K562 treated with DMSO at 1 percent for 4 hours (cell line): Measurements from ENCODE around the gene SFPQ. TPM values are rescaled to one million over a fixed set of nuclear protein-coding genes. Genes with fewer than 3 reads are reported as not detected.

ENCODE experiments used
- total RNA-seq: library from RNA; unstranded; fragments of 300-600 nt; gene quantifications from 2 replicates; pipeline ENCODE4 v1.2.3, GENCODE V29; 2022; ENCODE audit not compliant: insufficient read depth

SFPQ gene, protein sequence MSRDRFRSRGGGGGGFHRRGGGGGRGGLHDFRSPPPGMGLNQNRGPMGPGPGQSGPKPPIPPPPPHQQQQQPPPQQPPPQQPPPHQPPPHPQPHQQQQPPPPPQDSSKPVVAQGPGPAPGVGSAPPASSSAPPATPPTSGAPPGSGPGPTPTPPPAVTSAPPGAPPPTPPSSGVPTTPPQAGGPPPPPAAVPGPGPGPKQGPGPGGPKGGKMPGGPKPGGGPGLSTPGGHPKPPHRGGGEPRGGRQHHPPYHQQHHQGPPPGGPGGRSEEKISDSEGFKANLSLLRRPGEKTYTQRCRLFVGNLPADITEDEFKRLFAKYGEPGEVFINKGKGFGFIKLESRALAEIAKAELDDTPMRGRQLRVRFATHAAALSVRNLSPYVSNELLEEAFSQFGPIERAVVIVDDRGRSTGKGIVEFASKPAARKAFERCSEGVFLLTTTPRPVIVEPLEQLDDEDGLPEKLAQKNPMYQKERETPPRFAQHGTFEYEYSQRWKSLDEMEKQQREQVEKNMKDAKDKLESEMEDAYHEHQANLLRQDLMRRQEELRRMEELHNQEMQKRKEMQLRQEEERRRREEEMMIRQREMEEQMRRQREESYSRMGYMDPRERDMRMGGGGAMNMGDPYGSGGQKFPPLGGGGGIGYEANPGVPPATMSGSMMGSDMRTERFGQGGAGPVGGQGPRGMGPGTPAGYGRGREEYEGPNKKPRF
- 284 and 355 TPM in 2 replicates for total RNA-seq

DNA sequence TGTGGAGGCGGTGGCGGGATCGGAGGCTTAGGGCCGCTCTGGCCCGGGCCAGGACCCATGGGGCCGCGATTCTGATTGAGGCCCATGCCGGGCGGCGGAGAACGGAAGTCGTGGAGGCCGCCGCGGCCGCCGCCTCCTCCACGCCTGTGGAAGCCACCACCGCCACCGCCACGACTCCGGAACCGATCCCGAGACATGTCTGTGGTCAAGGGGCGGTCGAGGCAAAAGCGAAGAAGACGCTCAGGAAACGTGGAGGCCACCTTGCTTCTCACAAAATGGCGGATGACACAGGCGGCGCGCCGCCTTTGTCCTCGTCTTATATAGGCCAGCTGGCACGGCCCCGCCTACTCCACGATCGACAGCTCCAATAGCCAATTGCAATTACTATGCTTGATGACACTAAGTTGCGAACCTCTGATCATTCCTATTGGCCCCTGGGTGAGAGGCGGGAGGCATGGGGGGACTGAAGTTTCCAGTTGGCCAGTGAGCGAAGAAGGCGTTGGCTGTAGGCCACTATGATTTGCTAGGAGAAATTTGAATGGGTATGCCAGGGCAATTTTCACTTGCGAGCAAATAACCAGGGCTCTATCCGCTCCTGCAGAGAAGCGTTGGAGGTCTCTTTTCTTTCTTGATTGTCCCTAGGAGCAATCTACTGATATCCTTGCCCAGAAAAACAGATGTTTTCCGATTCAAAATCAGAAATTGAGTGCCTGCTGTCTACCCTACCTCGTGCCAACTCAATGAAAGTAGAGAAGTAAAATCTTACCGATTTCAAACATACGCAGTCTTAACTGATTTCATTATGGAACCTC, at the start of gene SFPQ:
SFPQ (minus strand) TSS at position 293 of the 812 bp plus-strand sequence; CDS start at position 197, 96 bp downstream.

Other genes with a start within 250 kb of the SFPQ start
- 17.2 and 20.1 TPM in 2 replicates for gene TMEM35B, start 207.8 kb downstream of the SFPQ start, total RNA-seq
- 3.7 and 5.9 TPM in 2 replicates for gene ZMYM6, start 161.2 kb downstream of the SFPQ start, total RNA-seq
- 5.6 and 5.7 TPM in 2 replicates for gene ZMYM1, start 113.8 kb downstream of the SFPQ start, total RNA-seq
- gene ZMYM4, start 75.6 kb upstream of the SFPQ start, total RNA-seq = 24.6 and 35.8 TPM in 2 replicates